OCI-LY7 (cell line): ENCODE results near the gene TRAPPC13. TPM values are rescaled to one million over a fixed set of nuclear protein-coding genes. Genes with fewer than 3 reads are reported as not detected.

Experiments
- BruUV-seq: library from RNA; stranded (reverse); fragments of 400-500 nt; replicated peaks from 2 replicates; lab custom pipeline; 2021; lab: Mats Ljungman, UMichigan
- CTCF ChIA-PET: fragments of 300-600 bp; sonication (Branson Sonifier 250); formaldehyde crosslinking; loops from one replicate; lab custom pipeline; 2022; ENCODE audit warnings: antibody characterized with exemption; ENCODE audit not compliant: unreplicated experiment; lab: Charles Lee
- POLR2A ChIA-PET: fragments of 300-600 bp; sonication (Branson Sonifier 250); formaldehyde crosslinking; loops from one replicate; lab custom pipeline; 2022; ENCODE audit warnings: antibody characterized with exemption; lab: Charles Lee
- DNase-seq: peaks from one replicate; pipeline ENCODE4 v3.0.0-alpha.2; 2015; ENCODE audit warnings: low spot score
- H2AFZ ChIP-seq: fragments of 200-600 bp; sonication (generic), shearing (Covaris generic); 2 replicates; pipeline ENCODE4 v1.6.1; 2014; ENCODE audit warnings: mild to moderate bottlenecking, antibody characterized with exemption, low read length, moderate library complexity
- H3K27ac ChIP-seq: fragments of 200-600 bp; sonication (generic); 2 replicates; pipeline ENCODE4 v1.5.1; 2014; ENCODE audit warnings: mixed run types, low read depth, mild to moderate bottlenecking, moderate library complexity, low read length, inconsistent platforms; ENCODE audit not compliant: poor library complexity, severe bottlenecking
- H3K36me3 ChIP-seq: fragments of 200-600 bp; sonication (generic); 2 replicates; pipeline ENCODE4 v1.6.1; 2014; ENCODE audit warnings: mild to moderate bottlenecking, antibody characterized with exemption, low read length, moderate library complexity, mixed read lengths; ENCODE audit not compliant: insufficient read depth
- H3K4me1 ChIP-seq: fragments of 200-600 bp; sonication (generic); 2 replicates; pipeline ENCODE4 v1.5.1; 2014; ENCODE audit warnings: mild to moderate bottlenecking, low read length; ENCODE audit not compliant: insufficient read depth, poor library complexity, severe bottlenecking
- H3K4me2 ChIP-seq: fragments of 200-600 bp; sonication (generic); 2 replicates; pipeline ENCODE4 v1.6.1; 2014; ENCODE audit warnings: mild to moderate bottlenecking, low read length
- H3K4me3 ChIP-seq: fragments of 200-600 bp; sonication (generic); 2 replicates; pipeline ENCODE4 v1.5.1; 2014; ENCODE audit warnings: mild to moderate bottlenecking, low read depth, low read length; ENCODE audit not compliant: poor library complexity, severe bottlenecking
- H3K79me2 ChIP-seq: fragments of 200-600 bp; sonication (generic); 2 replicates; pipeline ENCODE4 v1.6.1; 2016; ENCODE audit warnings: low read depth, mild to moderate bottlenecking, low read length, moderate library complexity, mixed read lengths; ENCODE audit not compliant: insufficient read depth
- H3K9me2 ChIP-seq: fragments of 200-600 bp; sonication (generic); 2 replicates; pipeline ENCODE4 v1.6.1; 2016; ENCODE audit warnings: mild to moderate bottlenecking, low read length, mixed read lengths; ENCODE audit not compliant: insufficient read depth
- H3K9me3 ChIP-seq: fragments of 200-600 bp; sonication (generic); 2 replicates; pipeline ENCODE4 v1.6.1; 2014; ENCODE audit warnings: mild to moderate bottlenecking, mixed run types, low read length, mixed read lengths
- H4K20me1 ChIP-seq: fragments of 200-600 bp; sonication (generic); 2 replicates; pipeline ENCODE4 v1.6.1; 2014; ENCODE audit warnings: mild to moderate bottlenecking, antibody characterized with exemption, low read length, moderate library complexity, mixed read lengths; ENCODE audit not compliant: insufficient read depth
- EZH2phosphoT487 ChIP-seq: fragments of 200-600 bp; sonication (generic); IDR thresholded peaks from 2 replicates; pipeline ENCODE4 v1.6.1; 2018; ENCODE audit warnings: low read depth, borderline replicate concordance, mild to moderate bottlenecking, mixed run types, antibody characterized with exemption, low read length, moderate library complexity, mixed read lengths
- intact Hi-C: fragments of 100-400 bp; cut with micrococcal nuclease; formaldehyde crosslinking; loops from one replicate; pipeline ENCODE4 v1.10.0; 2022; ENCODE audit not compliant: unreplicated experiment
- small RNA-seq: library from RNA; depleted of rRNA; stranded (forward); fragments of <200 nt; gene quantifications from one replicate; pipeline ENCODE3, GENCODE V24; 2014
- total RNA-seq, 2 experiments: library from RNA; depleted of rRNA in 1 of 2; stranded (reverse); fragments of >200 nt in 1 of 2; shearing (Covaris generic) in 1 of 2; gene quantifications; 2 replicates each; pipeline ENCODE4 v1.2.3, GENCODE V29; 2014 to 2022
- TF ChIP-seq, protein P1 (sequence below): fragments of 200-600 bp; sonication (generic); conservative IDR thresholded peaks from 2 replicates; pipeline ENCODE4 v1.5.1; 2014; ENCODE audit warnings: mild to moderate bottlenecking, antibody characterized with exemption, low read length, moderate library complexity, mixed read lengths

TRAPPC13 gene
- total RNA-seq, 2 experiments from 2014 or later: 13.2 to 25.4 TPM

DNA sequence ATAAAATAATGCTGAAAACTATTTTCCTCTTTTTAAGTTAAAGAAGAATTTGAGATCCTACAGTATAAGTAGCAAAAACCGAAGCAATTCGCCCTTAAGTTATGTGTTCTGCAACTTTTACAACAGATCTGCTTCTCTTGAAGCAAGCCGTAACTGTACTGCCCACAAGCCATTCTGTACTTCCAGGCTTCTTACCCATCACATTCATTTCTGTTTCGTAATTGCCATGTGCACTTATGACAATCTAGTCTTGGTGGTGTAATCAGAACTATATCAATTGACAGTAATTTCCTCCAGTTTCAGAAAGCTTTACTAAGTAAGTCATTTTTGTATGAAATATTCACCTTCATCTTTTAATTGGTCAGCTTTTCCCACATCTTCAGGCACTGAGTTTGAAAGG lies 83.3 kb downstream of the TRAPPC13 start:
- ChIA-PET POLR2A (interaction anchor here (1.0 to 1.4 kb wide), 3 partner anchors 12 to 145 kb away, joined by 3 to 5 read pairs (median 3); partner anchors contain the start of genes CENPK and PPWD1), CTCF (no interaction called here)
- Histone ChIP-seq H2AFZ (no peak overlapping the region), H3K27ac (no peak overlapping the region), H3K9me2 (no peaks in the 10 kb centered on the region), H3K4me2 (no peak overlapping the region), H3K36me3 (peaks cover 30% of the 10 kb centered on the region), H4K20me1 (no peaks in the 10 kb centered on the region), H3K79me2 (no peaks in the 10 kb centered on the region), H3K4me3 (no peak overlapping the region), H3K4me1 (no peaks in the 10 kb centered on the region), H3K9me3 (no peaks in the 10 kb centered on the region)
- intact Hi-C loops: no loop called here
- no peak for DNase-seq
- TF ChIP-seq, protein P1, sequence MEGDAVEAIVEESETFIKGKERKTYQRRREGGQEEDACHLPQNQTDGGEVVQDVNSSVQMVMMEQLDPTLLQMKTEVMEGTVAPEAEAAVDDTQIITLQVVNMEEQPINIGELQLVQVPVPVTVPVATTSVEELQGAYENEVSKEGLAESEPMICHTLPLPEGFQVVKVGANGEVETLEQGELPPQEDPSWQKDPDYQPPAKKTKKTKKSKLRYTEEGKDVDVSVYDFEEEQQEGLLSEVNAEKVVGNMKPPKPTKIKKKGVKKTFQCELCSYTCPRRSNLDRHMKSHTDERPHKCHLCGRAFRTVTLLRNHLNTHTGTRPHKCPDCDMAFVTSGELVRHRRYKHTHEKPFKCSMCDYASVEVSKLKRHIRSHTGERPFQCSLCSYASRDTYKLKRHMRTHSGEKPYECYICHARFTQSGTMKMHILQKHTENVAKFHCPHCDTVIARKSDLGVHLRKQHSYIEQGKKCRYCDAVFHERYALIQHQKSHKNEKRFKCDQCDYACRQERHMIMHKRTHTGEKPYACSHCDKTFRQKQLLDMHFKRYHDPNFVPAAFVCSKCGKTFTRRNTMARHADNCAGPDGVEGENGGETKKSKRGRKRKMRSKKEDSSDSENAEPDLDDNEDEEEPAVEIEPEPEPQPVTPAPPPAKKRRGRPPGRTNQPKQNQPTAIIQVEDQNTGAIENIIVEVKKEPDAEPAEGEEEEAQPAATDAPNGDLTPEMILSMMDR: no peak
- TF ChIP-seq EZH2phosphoT487: no peak
- no TSS peak for BruUV-seq

Small RNA genes within 50 kb of the gene (small RNA-seq; reads per million reads assigned to genes)
- not detected for gene RNU6-540P

Other genes with a start within 250 kb of the TRAPPC13 start
- 18.1 and 23.0 TPM in 2 replicates for gene ADAMTS6, start 143.1 kb upstream of the TRAPPC13 start, total RNA-seq (2014; rRNA removed; shearing (Covaris generic))
- gene ADAMTS6, start 143.1 kb upstream of the TRAPPC13 start, total RNA-seq (2022): 13.9 and 14.3 TPM in 2 replicates
- 52.6 and 62.4 TPM in 2 replicates for gene CENPK, start 61.9 kb upstream of the TRAPPC13 start, total RNA-seq (2014; rRNA removed; shearing (Covaris generic))
- 90.0 and 104 TPM in 2 replicates for gene CENPK, start 61.9 kb upstream of the TRAPPC13 start, total RNA-seq (2022)
- 51.5 and 67.6 TPM in 2 replicates for gene PPWD1, start 61.7 kb upstream of the TRAPPC13 start, total RNA-seq (2014; rRNA removed; shearing (Covaris generic))
- 54.3 and 57.4 TPM in 2 replicates for gene PPWD1, start 61.7 kb upstream of the TRAPPC13 start, total RNA-seq (2022)
- 10.6 and 13.6 TPM in 2 replicates for gene TRIM23, start 694 bp upstream of the TRAPPC13 start, total RNA-seq (2014; rRNA removed; shearing (Covaris generic))
- 10.0 and 13.0 TPM in 2 replicates for gene TRIM23, start 694 bp upstream of the TRAPPC13 start, total RNA-seq (2022)
- gene SHLD3, start within 50 bp of the TRAPPC13 start, total RNA-seq (2014; rRNA removed; shearing (Covaris generic)): 4.0 and 5.2 TPM in 2 replicates
- 3.8 and 4.3 TPM in 2 replicates for gene SHLD3, start within 50 bp of the TRAPPC13 start, total RNA-seq (2022)
- 3.6 and 4.3 TPM in 2 replicates for gene SGTB, start 97.1 kb downstream of the TRAPPC13 start, total RNA-seq (2014; rRNA removed; shearing (Covaris generic))
- 8.4 and 8.7 TPM in 2 replicates for gene SGTB, start 97.1 kb downstream of the TRAPPC13 start, total RNA-seq (2022)
- gene NLN, start 97.2 kb downstream of the TRAPPC13 start, total RNA-seq (2014; rRNA removed; shearing (Covaris generic)): 11.9 and 14.9 TPM in 2 replicates
- gene NLN, start 97.2 kb downstream of the TRAPPC13 start, total RNA-seq (2022): 17.7 and 26.0 TPM in 2 replicates